ENCODE results near the gene BLMH. TPM values are rescaled to one million over a fixed set of nuclear protein-coding genes. Genes with fewer than 3 reads are reported as not detected.

Gene BLMH
- total RNA-seq, 1 experiment from 2014 or later: 51.2 TPM

GRCh38 chr17:30290696-30291542, 825 bp downstream of the BLMH start:
- DNase-seq (ENCODE audit: low read depth, low spot score) (no peak), ATAC-seq (peak; percentile 82)
- peaks cover 17 to 18% of the 10 kb centered on the region in 2 experiments; a peak in 3 of 4 replicates for H3K36me3 ChIP-seq (ENCODE audit: control insufficient read depth in 1 of 2, insufficient read depth in 2 of 2, low read length in 2 of 2)
- ChIA-PET RAD21 (ENCODE audit: low non-redundant PET in 1 of 2, low total read pairs in 2 of 2, uncharacterized antibody in 2 of 2, unreplicated experiment in 2 of 2) (interaction anchor here in 1 of 2 experiments (1.9 kb wide), 1 partner anchor 45 kb away, joined by 4 read pairs; no protein-coding TSS in a partner anchor), CTCF (interaction anchor here (1.3 to 2.0 kb wide), 2 partner anchors 45 to 50 kb away, joined by 4 to 8 read pairs; no protein-coding TSS in a partner anchor), POLR2A (interaction anchor here (1.4 kb wide), 1 partner anchor 14 kb away, joined by 4 read pairs; no protein-coding TSS in a partner anchor)
- no peaks in the 10 kb centered on the region for H3K27me3 ChIP-seq (ENCODE audit: insufficient read depth, low read length)
- intact Hi-C loops (cut with micrococcal nuclease): no loop called here
- peak overlapping the region; percentile 90 for H3K9ac ChIP-seq (ENCODE audit: low read length)
- H3K9me3 ChIP-seq (ENCODE audit: control insufficient read depth in 1 of 2, insufficient read depth in 1 of 2, low read depth in 1 of 2, low read length in 2 of 2): no peaks in the 10 kb centered on the region
- H3K4me3 ChIP-seq (replicated peaks in 1 of 2; ENCODE audit: low read depth in 1 of 2, low read length in 2 of 2): peak overlapping the region; percentile 78 to 87
- TSS peak; percentile 58 for BruUV-seq (replicated peaks)
- peak overlapping the region; percentile 79 for H3K4me2 ChIP-seq (ENCODE audit: low read length)
- H3K79me2 ChIP-seq (ENCODE audit: insufficient read depth, low read length): peaks cover 26% of the 10 kb centered on the region
- TF ChIP-seq YY1 (IDR thresholded peaks at IDR 0.05; ENCODE audit: extremely low read depth, insufficient replicate concordance, low read depth, low read length): no peak
- TF ChIP-seq MAX (IDR thresholded peaks at IDR 0.05): peak; percentile 85
- peak; percentile 21; the same call in 1 of the 2 replicates for TF ChIP-seq POLR2AphosphoS5 (IDR thresholded peaks at IDR 0.05; ENCODE audit: low read depth, low read length)
- TF ChIP-seq CTCF (IDR thresholded peaks at IDR 0.05 in 2 of 3, conservative IDR thresholded peaks at IDR 0.05 in 1 of 3; ENCODE audit: borderline replicate concordance in 1 of 3, insufficient read depth in 1 of 3, low read depth in 2 of 3, low read length in 2 of 3): no peak
- no peak for TF ChIP-seq ATF3 (IDR thresholded peaks at IDR 0.05)
- TF ChIP-seq EZH2 (IDR thresholded peaks at IDR 0.05): no peak
- peak; percentile 74 for TF ChIP-seq POLR2A (IDR thresholded peaks at IDR 0.05; ENCODE audit: borderline replicate concordance, extremely low read depth, insufficient read depth, insufficient read length)
- TF ChIP-seq SIN3A (IDR thresholded peaks at IDR 0.05; ENCODE audit: low read depth): 0 out of 2 replicates have a peak, but pooled peaks have one; percentile 26
- no peak for TF ChIP-seq ZNF274 (IDR thresholded peaks at IDR 0.05; ENCODE audit: low read depth, low read length)
- H3K4me1 ChIP-seq (ENCODE audit: control insufficient read depth in 1 of 2, insufficient read depth in 2 of 2, low read length in 2 of 2): peaks cover 8 to 17% of the 10 kb centered on the region in 2 experiments; a peak in 3 of 4 replicates
- peak overlapping the region; percentile 4 for H2AFZ ChIP-seq (ENCODE audit: low read depth, low read length, poor library complexity, severe bottlenecking)
- peak overlapping the region; percentile 73 for H3K27ac ChIP-seq (ENCODE audit: low read depth, low read length)
- no peaks in the 10 kb centered on the region for H4K20me1 ChIP-seq (ENCODE audit: insufficient read depth)
- H3K9me2 ChIP-seq (ENCODE audit: insufficient read depth): no peaks in the 10 kb centered on the region
